Esophagus (tissue), 2 donors: ENCODE data around the gene OSBPL2. TPM values are rescaled to one million over a fixed set of nuclear protein-coding genes. Genes with fewer than 3 reads are reported as not detected.

Experiments
- H3K27ac ChIP-seq, 2 donors: one replicate each; pipeline ENCODE4 v1.5.1; 2013; ENCODE audit warnings: low read depth in 2 of 2, mild to moderate bottlenecking in 2 of 2, inconsistent platforms in 1 of 2, low read length in 1 of 2, moderate library complexity in 1 of 2
- H3K27me3 ChIP-seq, 2 donors: one replicate each; pipeline ENCODE4 v1.6.1; 2013; ENCODE audit warnings: low read length in 2 of 2, control low read depth in 1 of 2, mild to moderate bottlenecking in 1 of 2; ENCODE audit not compliant: insufficient read depth in 2 of 2, control insufficient read depth in 1 of 2
- H3K36me3 ChIP-seq, 2 donors: one replicate each; pipeline ENCODE4 v1.6.1; 2013; ENCODE audit warnings: low read length in 1 of 2; ENCODE audit not compliant: control insufficient read depth in 2 of 2, insufficient read depth in 2 of 2
- H3K4me1 ChIP-seq, 2 donors: one replicate each; pipeline ENCODE4 v1.6.1; 2013; ENCODE audit warnings: low read length in 1 of 2; ENCODE audit not compliant: control insufficient read depth in 2 of 2, insufficient read depth in 2 of 2
- H3K4me3 ChIP-seq, 2 donors: one replicate each; pipeline ENCODE4 v1.5.1; 2013; ENCODE audit warnings: low read length in 2 of 2, mild to moderate bottlenecking in 2 of 2, low read depth in 1 of 2, moderate library complexity in 1 of 2
- H3K9me3 ChIP-seq, 2 donors: one replicate each; pipeline ENCODE4 v1.6.1; 2013; ENCODE audit warnings: mild to moderate bottlenecking in 2 of 2, low read depth in 1 of 2, low read length in 1 of 2, moderate library complexity in 1 of 2; ENCODE audit not compliant: control insufficient read depth in 2 of 2, insufficient read depth in 1 of 2
- WGBS, 2 donors: extraction: QIAGEN DNeasy Blood & Tissue Kit; methylation state at CpG; one replicate each; pipeline ENCODE4 v1.1.7; 2013; 5-methylcytosine and 5-hydroxymethylcytosine counted together
- polyA plus RNA-seq, 2 donors: library from polyadenylated mRNA; stranded (reverse); fragments of 200-250 nt; gene quantifications; one replicate each; pipeline ENCODE4 v1.2.3, GENCODE V29; 2013
- donor health status: healthy with polysubstance abuse.
- donor health status: Bipolar disorder and iron deficiency.

OSBPL2 gene
- polyA plus RNA-seq, 2 donors = 31.2 to 32.3 TPM

DNA sequence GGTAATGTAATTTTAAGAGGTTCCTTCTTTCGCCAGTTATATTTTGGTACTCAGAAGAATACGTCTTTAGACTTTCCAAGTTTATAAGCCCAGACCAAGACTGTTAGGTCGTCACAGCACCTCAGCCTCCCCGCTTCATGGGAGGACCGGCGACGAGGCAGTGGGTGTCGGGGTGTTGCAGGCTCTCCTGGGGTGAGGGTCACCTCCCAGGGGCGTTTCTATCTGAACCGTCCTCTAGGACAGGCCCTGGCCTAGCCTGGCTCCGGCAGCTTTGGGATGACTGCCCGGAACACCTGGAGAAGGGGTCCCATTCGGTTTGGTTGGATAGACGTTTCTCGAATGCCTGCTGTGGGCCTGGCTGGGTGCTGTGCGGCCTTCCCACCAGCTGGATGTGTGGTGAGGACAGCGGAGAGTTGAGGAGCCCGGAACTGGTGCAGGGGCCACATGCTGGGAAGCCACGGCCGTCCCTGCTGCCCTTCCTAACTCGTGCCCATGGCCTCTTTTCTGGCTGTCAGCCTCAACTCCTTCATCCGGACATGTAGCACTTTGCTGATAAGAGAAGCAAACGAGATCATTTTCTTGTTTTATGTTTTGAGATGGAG, 1.1 kb downstream of the OSBPL2 start:
- H3K27me3 ChIP-seq = no peaks in the 10 kb centered on the region
- H3K9me3 ChIP-seq = no peaks in the 10 kb centered on the region
- peaks cover 0 to 11% of the 10 kb centered on the region in 2 donors for H3K36me3 ChIP-seq
- peak overlapping the region; percentile 61 to 87 for H3K4me3 ChIP-seq
- 28 to 36% methylated on average over 23 of the region's 23 CpGs for WGBS, 2 donors
- H3K27ac ChIP-seq = peak overlapping the region; percentile 90 to 92
- peaks cover 4 to 25% of the 10 kb centered on the region in 2 donors for H3K4me1 ChIP-seq

DNA sequence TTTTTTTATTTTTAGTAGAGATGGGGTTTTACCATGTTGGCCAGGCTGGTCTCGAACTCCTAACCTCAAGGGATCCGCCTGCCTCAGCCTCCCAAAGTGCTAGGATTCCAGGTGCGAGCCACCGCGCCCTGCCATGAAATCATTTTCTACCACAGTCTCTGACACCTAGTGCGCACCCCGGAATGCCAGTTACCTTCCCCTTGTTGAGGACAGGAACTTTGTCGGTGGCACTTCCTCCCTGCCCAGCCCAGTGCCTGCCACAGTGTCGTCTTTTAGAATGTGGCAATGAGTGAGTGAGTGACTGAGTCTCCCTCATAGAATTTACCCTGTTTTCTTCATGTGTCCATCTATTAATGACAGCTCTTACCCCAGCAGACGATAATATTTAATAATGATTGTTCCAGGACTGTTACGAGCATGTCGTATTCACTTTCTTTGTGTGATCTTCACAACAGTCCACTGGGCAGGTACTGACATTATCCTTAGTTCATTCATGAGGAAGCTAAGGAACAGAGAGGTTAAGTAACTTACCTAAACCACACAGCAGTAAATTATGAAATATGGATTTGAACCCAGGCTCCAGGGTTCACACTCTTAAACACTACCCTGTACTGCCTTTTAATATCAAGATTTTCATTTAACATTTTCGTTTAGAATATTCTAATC, 1.8 kb downstream of the OSBPL2 start:
- Histone ChIP-seq H3K27ac (peak overlapping the region; percentile 86 to 90), H3K9me3 (no peaks in the 10 kb centered on the region), H3K27me3 (no peaks in the 10 kb centered on the region), H3K4me3 (peak overlapping the region; percentile 61 to 87), H3K36me3 (peaks cover 0 to 17% of the 10 kb centered on the region in 2 donors), H3K4me1 (peaks cover 6 to 29% of the 10 kb centered on the region in 2 donors)
- WGBS, 2 donors = 85 to 86% methylated on average over 13 of the region's 13 CpGs

DNA sequence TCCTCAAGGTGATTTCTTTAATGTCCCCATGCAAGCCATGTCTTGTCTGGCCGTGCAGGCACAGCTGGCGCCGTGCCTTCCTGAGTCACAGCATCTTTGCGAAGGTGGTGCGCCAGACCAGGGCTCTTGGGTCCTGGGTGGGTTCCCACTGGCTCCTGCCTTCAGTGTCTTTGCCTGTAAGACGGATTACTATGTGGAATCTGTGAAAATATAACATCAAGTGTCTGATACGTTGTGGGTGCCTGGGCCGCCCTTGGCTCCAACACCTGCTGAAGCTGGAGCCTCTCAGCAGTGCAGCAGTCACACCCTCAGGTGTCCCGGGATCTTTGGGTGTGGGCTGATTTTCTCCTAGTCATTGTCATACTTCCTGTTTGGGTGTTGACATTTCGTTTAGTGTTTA, 3.2 kb downstream of the OSBPL2 start:
- WGBS, 2 donors = 44 to 55% methylated on average over 10 of the region's 10 CpGs
- peaks cover 6 to 37% of the 10 kb centered on the region in 2 donors for H3K4me1 ChIP-seq

DNA sequence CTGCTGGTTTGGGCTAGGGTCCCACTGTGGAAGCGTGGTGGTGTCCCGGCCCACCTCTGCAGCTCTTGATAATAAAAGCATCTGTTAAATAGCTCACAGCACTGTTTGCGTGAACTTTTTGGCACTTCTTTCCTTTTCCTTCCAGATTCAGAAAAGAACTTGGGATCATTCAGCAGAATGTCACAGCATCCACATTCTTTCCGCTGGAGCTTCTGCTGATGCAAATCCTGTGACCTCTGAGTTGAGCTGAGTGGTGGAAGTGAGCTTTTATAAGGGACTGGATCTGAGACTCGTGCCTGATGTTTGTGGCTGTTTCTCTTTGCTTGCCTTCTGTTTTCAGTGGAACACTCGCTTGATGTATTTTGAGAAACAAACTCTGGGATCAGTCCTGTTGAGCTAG, 3.9 kb downstream of the OSBPL2 start:
- peak overlapping the region; percentile 89 to 96 for H3K27ac ChIP-seq
- peaks cover 0 to 22% of the 10 kb centered on the region in 2 donors for H3K36me3 ChIP-seq
- H3K27me3 ChIP-seq = no peaks in the 10 kb centered on the region
- 68 to 82% methylated on average over 6 of the region's 6 CpGs for WGBS, 2 donors
- no peaks in the 10 kb centered on the region for H3K9me3 ChIP-seq
- H3K4me3 ChIP-seq = no peak overlapping the region
- H3K4me1 ChIP-seq = peaks cover 11 to 38% of the 10 kb centered on the region in 2 donors

More for the DNA sequence above, 3.2 kb downstream of the OSBPL2 start:
- Histone ChIP-seq H3K4me3 (no peak overlapping the region), H3K27ac (peak overlapping the region; percentile 86 to 88), H3K9me3 (no peaks in the 10 kb centered on the region), H3K27me3 (no peaks in the 10 kb centered on the region), H3K36me3 (peaks cover 0 to 17% of the 10 kb centered on the region in 2 donors)

DNA sequence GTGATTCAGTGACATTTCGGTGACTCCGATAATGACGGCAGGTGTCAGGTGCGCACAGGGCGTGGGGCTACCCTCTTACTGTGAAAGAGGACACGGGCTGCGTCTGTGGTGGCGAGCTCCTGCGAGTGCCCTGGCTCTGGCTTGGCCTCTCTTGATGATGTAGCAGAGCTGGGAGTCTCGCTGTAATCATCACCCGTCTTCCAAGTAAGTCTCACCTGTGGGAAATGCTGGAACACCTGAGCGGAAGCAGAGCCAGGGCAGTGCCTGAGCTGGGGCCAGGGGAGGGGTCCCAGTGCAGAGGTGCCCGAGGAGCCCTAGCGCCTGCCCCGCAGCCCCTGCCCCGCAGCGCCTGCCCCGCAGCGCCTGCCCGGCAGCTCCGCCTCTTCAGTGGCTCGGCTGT, 4.8 kb downstream of the OSBPL2 start:
- Histone ChIP-seq H3K9me3 (no peaks in the 10 kb centered on the region), H3K4me3 (no peak overlapping the region), H3K36me3 (peaks cover 0 to 23% of the 10 kb centered on the region in 2 donors), H3K27me3 (no peaks in the 10 kb centered on the region), H3K27ac (peak overlapping the region in 1 of 2 donors; percentile 96), H3K4me1 (peaks cover 11 to 38% of the 10 kb centered on the region in 2 donors)
- WGBS, 2 donors = 84 to 88% methylated on average over 22 of the region's 22 CpGs

DNA sequence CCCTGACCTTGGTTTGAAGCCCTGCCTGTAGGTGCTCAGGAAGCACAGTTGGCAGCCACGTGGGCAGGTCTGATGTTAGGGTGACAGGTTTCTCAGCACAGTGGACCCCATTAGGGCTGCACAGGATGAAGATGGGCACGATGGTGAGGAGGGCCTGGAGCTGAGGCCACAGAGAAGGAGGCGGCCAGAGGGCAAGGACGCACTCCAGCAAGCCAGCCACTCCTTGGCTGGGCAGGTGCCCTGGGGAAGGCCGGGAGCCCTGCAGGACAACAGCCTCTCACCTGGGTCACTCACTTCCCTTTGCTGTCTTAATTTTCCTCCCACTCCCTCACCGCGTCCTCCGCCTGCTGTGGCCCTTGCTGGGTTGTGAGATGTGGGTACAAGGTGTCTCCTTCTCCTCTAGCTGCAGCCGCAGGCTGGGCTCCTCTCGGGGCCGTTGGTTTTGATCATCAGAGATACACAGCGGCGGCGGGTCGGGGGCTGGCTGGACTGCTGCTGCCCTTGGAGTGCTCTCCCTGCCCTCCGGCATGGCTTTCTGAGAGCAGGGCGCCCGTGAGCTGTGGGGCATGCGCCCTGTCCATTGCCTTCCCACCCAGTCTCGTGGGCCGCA, 5.7 kb downstream of the OSBPL2 start:
- H3K4me1 ChIP-seq = peaks cover 11 to 38% of the 10 kb centered on the region in 2 donors
- H3K27ac ChIP-seq = peak overlapping the region in 1 of 2 donors; percentile 13

DNA sequence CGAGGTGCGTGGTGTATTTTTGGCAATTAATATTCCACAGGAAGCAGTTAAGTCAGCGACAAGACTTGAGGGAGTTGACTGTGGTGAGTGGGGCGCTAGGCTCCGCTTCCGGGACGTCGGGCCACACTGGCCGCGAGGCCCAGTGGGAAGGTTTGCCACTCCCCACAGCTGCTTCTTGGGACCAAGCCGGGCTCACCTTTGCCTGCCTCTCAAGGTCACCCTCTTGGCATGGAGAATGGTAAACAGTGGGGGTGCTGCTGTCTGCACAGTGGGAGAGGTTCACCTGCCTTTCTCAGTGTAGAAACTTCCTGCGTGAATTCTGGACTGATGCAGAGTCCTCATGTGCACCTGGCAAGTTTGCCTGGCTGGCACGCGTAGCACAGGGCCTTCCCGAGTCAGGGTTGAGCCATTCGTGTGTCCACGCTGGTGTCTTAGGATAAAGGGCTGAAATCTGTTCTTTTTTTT, 6.4 kb downstream of the OSBPL2 start:
- Histone ChIP-seq H3K9me3 (no peaks in the 10 kb centered on the region), H3K4me1 (peaks cover 12 to 34% of the 10 kb centered on the region in 2 donors), H3K27me3 (no peaks in the 10 kb centered on the region), H3K36me3 (peaks cover 0 to 23% of the 10 kb centered on the region in 2 donors), H3K4me3 (no peak overlapping the region), H3K27ac (peak overlapping the region in 1 of 2 donors; percentile 79)
- WGBS, 2 donors = 58 to 82% methylated on average over 17 of the region's 17 CpGs

More for the DNA sequence above, 5.7 kb downstream of the OSBPL2 start:
- Histone ChIP-seq H3K36me3 (peaks cover 0 to 23% of the 10 kb centered on the region in 2 donors), H3K27me3 (no peaks in the 10 kb centered on the region), H3K9me3 (no peaks in the 10 kb centered on the region), H3K4me3 (no peak overlapping the region)
- 81 to 90% methylated on average over 21 of the region's 21 CpGs for WGBS, 2 donors

DNA sequence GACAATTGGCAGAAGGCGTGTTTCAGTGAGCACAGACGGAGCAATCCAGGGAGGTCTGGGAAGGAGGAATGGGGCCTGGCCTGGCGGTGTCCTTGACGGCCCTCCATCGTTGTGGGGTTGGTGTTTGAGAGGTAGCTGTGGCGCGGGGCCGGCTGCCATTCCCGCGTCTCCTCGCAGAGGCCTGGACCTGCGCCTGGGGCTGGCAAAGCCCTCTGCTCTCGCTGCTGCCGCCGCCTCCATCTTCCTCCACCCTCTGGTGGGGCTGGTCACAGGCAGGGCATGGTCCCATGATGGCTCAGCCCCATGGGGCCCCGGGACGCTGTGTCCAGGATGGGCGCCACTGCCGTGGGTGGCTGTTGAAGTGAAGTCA, 7.6 kb downstream of the OSBPL2 start:
- Histone ChIP-seq H3K27me3 (no peaks in the 10 kb centered on the region), H3K9me3 (no peaks in the 10 kb centered on the region), H3K4me3 (no peak overlapping the region), H3K27ac (no peak overlapping the region), H3K36me3 (peaks cover 0 to 23% of the 10 kb centered on the region in 2 donors), H3K4me1 (peaks cover 14 to 38% of the 10 kb centered on the region in 2 donors)
- 78 to 91% methylated on average over 19 of the region's 19 CpGs for WGBS, 2 donors

DNA sequence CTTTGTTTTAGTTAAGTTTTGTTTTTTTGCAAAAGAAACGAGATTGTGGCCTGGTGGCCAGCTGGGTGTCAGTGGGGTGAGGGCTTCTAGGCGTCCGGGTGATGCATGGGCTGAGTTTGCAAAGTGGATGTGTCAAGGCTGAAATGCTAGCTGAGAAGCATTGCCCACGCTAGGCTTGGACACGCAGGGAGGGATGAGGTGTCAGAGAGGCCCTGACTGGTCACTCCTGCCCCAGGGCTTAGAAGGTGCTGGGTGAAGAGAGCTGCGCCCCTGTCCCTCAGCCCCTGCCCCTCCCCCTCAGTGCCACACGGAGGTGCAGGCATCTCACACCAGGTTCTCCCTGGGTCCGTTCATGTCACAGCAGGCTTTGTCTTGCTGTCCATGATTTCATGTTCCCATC, 8.1 kb downstream of the OSBPL2 start:
- H3K27ac ChIP-seq = peak overlapping the region in 1 of 2 donors; percentile 14
- H3K27me3 ChIP-seq = no peaks in the 10 kb centered on the region
- H3K36me3 ChIP-seq = peaks cover 0 to 23% of the 10 kb centered on the region in 2 donors
- peaks cover 14 to 37% of the 10 kb centered on the region in 2 donors for H3K4me1 ChIP-seq
- H3K4me3 ChIP-seq = no peak overlapping the region
- no peaks in the 10 kb centered on the region for H3K9me3 ChIP-seq
- WGBS, 2 donors = 72 to 81% methylated on average over 8 of the region's 8 CpGs
